ENCODE data around the gene MARS1.

MARS1 gene

DNA sequence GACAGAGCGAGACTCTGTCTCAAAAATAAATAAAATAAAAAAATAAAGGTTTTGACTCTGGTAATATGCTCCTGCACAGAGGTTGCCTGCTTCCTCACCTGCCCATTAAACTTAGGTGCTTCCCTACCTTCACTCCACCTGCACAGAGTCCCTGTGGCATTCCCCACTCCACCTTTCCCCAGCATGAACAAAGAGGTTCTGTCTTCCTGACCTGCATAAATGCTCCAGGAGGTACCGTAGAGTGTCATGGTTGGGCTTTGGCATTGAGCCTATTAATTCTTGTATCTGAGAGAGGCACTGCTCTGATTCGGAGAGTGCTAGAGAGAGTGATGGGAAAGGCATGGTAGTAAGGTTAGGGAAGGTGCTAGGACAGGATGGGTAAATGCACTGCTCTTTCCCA, 14.5 kb upstream of the MARS1 start:
- no peak for DNase-seq (ENCODE audit: low spot score)

- DNase-seq (ENCODE audit: low spot score) = no peak
Observed at GRCh38 chr12:57473886-57474285, 14.0 kb upstream of the MARS1 start.

- DNase-seq (ENCODE audit: low spot score) = no peak
Observed at GRCh38 chr12:57474430-57474829, 13.4 kb upstream of the MARS1 start.

DNA sequence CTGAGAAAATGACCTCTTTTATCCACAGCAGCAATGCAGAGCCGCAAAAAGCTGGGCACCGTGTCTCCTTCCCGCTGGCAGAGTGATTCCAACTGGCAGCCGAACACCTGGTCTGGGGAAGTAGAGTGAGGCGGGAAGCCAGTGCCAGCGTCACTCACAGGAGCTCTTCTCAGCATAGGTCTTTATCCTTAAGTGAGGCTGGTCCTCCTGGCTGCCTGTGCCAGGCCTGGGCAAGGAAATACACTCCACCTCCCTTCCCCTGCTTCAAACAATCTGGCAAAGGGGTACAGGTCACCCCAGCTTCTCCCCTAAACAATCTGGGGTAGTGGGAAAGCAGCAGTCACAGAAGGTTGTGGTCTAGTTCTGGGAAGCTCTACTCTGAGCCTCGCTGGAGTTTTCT, 13.0 kb upstream of the MARS1 start:
- no peak for DNase-seq (ENCODE audit: low spot score)

DNA sequence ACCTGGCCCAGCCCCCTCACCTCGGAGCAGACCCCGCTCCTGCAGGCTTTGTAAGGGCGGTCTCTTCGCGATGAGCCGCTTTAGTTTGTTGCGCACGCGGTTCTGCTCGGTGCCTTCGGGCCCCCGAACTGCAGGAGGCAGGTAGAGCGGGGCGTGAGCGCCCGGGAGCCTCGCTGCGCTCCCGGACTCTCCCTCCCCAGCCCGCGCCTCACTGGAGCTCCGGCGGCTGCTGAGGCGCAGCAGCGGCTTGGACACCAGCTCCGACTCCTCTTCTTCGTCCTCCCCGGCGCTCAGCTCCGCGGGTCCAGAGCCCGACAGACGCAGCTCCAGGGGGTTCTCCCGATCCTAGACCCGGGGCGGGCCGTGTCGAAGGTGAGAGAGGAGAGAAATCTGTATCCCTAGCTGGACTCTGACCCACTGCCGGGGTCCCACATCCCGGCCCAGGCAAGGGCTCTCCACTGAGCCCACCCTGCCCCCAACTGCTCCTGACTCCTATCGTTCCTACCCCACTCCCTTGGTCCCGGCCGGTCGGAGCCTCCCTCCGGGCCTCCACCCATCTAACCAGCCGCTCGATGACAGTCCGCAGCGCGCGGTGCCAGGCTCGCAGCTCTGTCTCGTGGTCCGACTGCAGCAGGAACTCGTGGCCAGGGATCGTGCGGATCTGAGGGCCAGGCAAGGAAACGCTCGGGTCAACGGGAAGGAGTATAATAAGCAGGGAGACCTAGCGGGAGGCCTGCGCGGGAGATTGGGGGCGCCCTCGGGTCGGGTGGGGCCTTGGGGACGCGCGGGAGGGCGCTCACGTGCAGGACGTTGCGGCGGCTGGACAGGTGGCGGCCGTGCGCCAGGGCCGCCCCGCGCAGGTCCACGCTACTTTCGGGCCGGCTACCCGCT, 12.4 kb upstream of the MARS1 start:
- DNase-seq (ENCODE audit: low spot score) = no peak

GRCh38 chr12:57476162-57476992, 11.5 kb upstream of the MARS1 start:
- DNase-seq (ENCODE audit: low spot score) = peak; percentile 64

GRCh38 chr12:57476993-57477709, 10.7 kb upstream of the MARS1 start:
- DNase-seq (ENCODE audit: low spot score) = peak; percentile 24

- DNase-seq (ENCODE audit: low spot score) = peak; percentile 48
Observed at GRCh38 chr12:57477710-57478681, 9.9 kb upstream of the MARS1 start.

- DNase-seq (ENCODE audit: low spot score) = no peak
Observed at GRCh38 chr12:57479043-57479375, 8.9 kb upstream of the MARS1 start.

DNA sequence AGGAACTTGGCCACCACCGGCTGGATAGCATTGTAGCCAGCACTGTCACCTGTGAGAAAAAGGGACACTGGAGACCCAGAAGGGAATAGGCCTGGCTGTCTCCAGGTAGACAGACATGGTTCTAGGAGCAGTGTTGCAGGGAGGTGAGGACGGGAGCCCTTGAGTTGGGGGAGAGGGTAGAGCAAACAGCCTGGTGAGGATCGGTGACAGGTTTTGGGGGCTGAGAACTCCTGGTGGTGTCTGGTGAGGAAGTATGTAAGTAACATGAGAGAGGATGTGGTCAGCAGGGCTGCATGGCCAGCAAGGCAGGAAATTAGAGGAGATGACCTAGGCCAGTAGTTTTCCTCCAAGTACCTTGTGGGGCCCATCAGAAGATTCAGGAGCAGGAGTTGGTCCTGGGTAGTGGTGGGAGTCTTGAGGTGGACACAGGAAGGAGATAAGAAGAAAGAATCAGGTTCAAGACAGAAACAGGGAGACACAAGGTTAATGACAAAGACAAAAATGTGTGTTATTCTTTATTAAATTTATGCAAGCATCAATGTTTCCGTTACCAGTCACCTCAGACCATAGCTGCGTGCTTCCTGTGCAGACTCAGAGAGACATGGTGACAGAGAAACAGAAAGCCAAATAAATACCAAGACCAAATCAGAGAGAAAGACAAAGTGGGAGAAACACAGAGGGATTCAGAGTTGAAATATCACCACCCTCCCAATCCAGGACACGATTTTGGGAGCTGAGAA, 8.3 kb upstream of the MARS1 start, which contains the start of gene ARHGAP9:
Gene ARHGAP9 (minus strand): TSS at position 491 of the 740 bp plus-strand sequence. CDS start 460 bp downstream, at position 31.
- peak; percentile 75 for DNase-seq (ENCODE audit: low spot score)

GRCh38 chr12:57481671-57482070, 6.2 kb upstream of the MARS1 start:
- DNase-seq (ENCODE audit: low spot score) = no peak

DNA sequence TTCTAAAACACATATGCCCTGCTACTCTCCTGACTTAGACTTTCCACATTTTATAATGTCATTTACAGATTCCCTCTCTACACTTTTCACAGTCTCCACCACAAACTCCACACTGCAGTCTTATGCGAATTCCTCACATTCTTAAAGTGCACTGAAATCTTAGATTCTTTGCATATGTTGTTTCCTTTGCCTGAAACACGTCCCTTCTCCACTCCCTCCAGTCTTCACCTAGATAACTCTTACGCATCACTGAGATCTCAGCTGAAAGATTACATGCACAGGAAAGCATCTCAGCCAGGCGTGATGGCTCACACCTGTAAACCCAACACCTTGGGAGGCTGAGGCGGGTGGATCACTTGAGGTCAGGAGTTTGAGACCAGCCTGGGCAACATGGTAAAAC, 4.4 kb upstream of the MARS1 start:
- DNase-seq (ENCODE audit: low spot score) = no peak

DNA sequence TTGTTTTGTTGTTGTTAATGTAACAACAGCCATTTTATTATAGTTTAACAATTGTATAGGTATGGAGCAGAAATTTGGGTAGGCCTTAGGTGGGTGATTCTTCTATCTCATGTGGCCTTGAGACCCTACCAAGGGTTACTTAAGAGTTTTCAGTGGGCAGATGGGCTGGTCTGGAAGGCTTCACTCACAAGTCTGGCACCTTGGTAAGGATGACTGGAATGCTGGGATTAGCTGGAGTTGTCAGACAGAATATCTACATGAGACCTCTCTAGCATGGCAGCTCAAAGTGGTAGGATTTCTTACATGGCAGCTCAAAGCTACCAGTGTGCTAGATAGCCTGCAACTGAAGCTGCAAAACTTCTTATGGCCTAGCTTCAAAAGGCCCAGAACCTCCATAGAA, 2.2 kb upstream of the MARS1 start:
- DNase-seq (ENCODE audit: low spot score) = no peak

DNA sequence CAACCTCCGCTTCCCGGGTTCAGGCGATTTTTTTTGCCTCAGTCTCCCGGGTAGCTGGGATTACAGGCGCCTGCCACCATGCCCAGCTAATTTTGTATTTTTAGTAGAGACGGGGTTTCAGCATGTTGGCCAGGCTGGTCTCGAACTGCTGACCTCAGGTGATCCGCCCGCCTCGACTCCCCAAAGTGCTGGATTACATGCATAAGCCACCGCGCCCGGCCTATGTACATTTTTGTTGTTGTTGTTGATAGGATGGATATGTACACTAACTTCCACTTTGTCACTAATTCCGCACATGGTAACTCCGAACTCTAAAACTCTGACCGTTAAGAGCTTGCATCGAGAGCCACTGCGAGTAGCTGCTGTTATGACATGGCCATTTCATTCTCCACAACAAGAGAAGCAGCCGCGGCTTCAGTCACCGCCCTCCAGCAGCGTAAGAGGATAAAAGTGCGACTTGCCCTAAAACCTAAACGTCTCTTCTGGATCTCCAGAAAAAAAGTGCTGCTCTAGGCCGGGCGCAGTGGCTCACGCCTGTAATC, 742 bp upstream of the MARS1 start:
- DNase-seq (ENCODE audit: low spot score) = no peak

GRCh38 chr12:57488402-57489156, 711 bp downstream of the MARS1 start:
- DNase-seq (ENCODE audit: low spot score) = no peak

DNA sequence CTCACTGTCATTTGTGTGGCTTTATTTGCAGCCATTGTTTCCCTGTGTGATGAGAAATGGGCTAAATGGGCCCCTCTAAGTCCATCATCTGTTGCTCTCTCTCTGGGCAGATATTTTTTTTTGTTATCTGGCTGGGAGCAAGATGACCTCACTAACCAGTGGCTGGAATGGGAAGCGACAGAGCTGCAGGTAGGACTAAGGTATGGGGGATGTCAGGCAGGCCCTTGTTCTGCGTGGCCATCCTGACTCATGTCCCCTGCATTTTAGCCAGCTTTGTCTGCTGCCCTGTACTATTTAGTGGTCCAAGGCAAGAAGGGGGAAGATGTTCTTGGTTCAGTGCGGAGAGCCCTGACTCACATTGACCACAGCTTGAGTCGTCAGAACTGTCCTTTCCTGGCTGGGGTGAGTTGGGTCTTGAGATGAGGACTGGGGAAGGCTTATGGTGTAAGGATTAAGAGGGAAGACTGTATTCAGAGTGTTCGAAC, 1.3 kb downstream of the MARS1 start:
- DNase-seq (ENCODE audit: low spot score) = no peak

DNA sequence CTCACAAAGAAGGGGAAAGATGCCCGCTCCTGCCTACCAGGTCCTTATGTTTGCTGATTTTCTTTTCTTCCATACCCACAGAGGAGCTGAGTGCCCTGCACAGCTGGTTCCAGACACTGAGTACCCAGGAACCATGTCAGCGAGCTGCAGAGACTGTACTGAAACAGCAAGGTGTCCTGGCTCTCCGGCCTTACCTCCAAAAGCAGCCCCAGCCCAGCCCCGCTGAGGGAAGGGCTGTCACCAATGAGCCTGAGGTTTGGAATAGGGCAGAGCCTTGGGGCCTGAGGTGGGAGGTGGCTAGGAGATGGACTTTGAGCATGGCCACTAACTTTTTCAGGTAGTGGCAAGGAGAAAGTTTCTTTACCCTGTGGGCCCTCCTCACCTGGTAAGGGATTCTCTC, 2.3 kb downstream of the MARS1 start:
- no peak for DNase-seq (ENCODE audit: low spot score)

DNA sequence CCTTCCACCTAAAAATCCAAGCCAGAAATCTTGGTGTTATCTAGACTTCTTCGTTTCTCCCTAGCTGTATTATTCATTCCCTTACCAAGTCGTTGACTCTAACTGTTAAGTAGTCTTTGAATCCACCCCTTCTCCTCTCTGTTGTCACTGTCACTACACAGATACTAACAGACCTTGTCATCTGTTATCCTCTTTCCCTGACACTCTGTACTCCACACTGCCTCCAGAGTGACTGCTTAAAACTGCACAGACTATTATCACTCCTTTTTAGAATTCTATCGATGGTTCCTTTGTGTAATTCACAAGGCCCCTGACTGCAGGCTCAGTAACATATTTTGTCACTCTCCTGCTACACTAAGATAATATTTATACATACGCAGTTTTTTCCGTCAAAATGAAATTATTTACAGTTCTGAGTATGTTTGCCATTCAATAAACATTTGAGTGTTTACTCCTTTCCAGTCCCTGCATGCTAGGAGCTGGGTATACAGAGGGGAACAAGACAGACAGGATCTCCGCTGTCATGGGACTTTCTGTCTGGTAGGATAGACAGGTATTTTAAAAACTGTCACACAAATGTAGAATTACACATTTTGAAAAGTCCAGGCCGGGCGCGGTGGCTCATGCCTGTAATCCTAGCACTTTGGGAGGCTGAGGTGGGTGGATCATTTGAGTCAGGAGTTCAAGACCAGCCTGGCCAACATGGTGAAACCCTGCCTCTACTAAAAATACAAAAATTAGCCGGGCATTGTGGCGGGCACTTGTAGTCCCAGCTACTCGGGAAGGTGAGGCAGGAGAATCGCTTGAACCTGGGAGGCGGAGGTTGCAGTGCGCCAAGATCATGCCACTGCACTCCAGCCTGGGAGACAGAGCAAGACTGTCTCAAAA, 3.8 kb downstream of the MARS1 start:
- DNase-seq (ENCODE audit: low spot score) = no peak

All from CD4-positive, alpha-beta T cell treated with Interleukin-6 at 100 ng/mL for 8 hours (primary cell).